Suprapubic skin (tissue), 4 donors: ENCODE results near the gene GAK.

Source experiments
- EP300 ChIP-seq: sonication (generic); formaldehyde crosslinking; IDR thresholded peaks from one replicate; pipeline ENCODE4 v1.6.1; 2017; ENCODE audit warnings: antibody characterized with exemption
- POLR2A ChIP-seq, 2 donors: fragments of 450-650 bp; IDR thresholded peaks; one replicate each; pipeline ENCODE4 v1.6.1; 2017; ENCODE audit warnings: antibody characterized with exemption in 2 of 2, mild to moderate bottlenecking in 2 of 2, moderate library complexity in 2 of 2
- POLR2AphosphoS5 ChIP-seq, 3 donors: sonication (generic); formaldehyde crosslinking; IDR thresholded peaks; one replicate each; pipeline ENCODE4 v1.6.1; 2017; ENCODE audit warnings: antibody characterized with exemption in 3 of 3
- TF ChIP-seq, protein P1 (sequence below), 2 donors: fragments of 200-600 bp in 1 of 2; fragments of 450-650 bp in 1 of 2; sonication (generic) in 1 of 2; IDR thresholded peaks; one replicate each; pipeline ENCODE4 v1.5.1; 2016 to 2019; ENCODE audit warnings: antibody characterized with exemption in 2 of 2, mild to moderate bottlenecking in 1 of 2, moderate library complexity in 1 of 2

DNA sequence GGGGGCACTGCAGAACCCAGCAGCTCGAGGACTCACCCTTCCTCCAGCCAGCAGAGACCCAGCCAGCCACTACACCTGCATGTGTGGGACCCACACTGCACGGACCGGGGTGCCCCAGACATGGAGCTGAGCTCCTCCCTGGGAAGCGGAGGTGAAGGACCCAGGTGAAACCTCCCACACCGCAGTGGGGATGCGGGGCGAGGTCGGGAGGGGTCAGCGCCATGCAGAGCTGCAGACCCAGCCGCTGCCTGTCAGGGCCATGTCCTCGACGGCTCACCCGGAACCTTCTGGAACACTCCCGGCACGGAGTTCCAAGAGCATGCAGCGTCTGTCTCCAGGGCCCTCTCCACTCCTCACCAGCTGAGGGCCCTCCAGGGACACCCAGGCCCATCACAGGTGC lies 42.6 kb downstream of the GAK start:
- TF ChIP-seq POLR2AphosphoS5 (IDR thresholded peaks at IDR 0.05) (no peak), EP300 (no peak), POLR2A (IDR thresholded peaks at IDR 0.05) (no peak)
- TF ChIP-seq, protein P1, sequence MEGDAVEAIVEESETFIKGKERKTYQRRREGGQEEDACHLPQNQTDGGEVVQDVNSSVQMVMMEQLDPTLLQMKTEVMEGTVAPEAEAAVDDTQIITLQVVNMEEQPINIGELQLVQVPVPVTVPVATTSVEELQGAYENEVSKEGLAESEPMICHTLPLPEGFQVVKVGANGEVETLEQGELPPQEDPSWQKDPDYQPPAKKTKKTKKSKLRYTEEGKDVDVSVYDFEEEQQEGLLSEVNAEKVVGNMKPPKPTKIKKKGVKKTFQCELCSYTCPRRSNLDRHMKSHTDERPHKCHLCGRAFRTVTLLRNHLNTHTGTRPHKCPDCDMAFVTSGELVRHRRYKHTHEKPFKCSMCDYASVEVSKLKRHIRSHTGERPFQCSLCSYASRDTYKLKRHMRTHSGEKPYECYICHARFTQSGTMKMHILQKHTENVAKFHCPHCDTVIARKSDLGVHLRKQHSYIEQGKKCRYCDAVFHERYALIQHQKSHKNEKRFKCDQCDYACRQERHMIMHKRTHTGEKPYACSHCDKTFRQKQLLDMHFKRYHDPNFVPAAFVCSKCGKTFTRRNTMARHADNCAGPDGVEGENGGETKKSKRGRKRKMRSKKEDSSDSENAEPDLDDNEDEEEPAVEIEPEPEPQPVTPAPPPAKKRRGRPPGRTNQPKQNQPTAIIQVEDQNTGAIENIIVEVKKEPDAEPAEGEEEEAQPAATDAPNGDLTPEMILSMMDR (IDR thresholded peaks at IDR 0.05), result no peak
